GM18498 (cell line): Measurements from ENCODE around the gene LETM1.

Experiments
- ATAC-seq: cut with Tn5 transposase; IDR thresholded peaks from one replicate; pipeline ENCODE4 v1.9.1; 2021; ENCODE audit warnings: mild to moderate bottlenecking, moderate library complexity; ENCODE audit not compliant: unreplicated experiment

LETM1 gene

GRCh38 chr4:1856071-1856942, at the start of gene LETM1:
TSS of gene LETM1 (minus strand) at chr4:1856156. CDS start at chr4:1855950, 206 bp downstream.
- ATAC-seq, result peak; percentile 89

GRCh38 chr4:1904042-1904441, 48.1 kb upstream of the LETM1 start:
- ATAC-seq, result no peak

GRCh38 chr4:1903035-1903434, 47.1 kb upstream of the LETM1 start:
- no peak for ATAC-seq

- no peak for ATAC-seq
These were observed 46.3 kb upstream of the LETM1 start for GRCh38 chr4:1902243-1902642.

GRCh38 chr4:1901127-1901526, 45.2 kb upstream of the LETM1 start:
- ATAC-seq, result no peak

GRCh38 chr4:1900624-1901023, 44.7 kb upstream of the LETM1 start:
- no peak for ATAC-seq

GRCh38 chr4:1900087-1900433, 44.1 kb upstream of the LETM1 start:
- no peak for ATAC-seq

GRCh38 chr4:1899149-1900086, 43.5 kb upstream of the LETM1 start:
- ATAC-seq, result no peak

- no peak for ATAC-seq
These were observed 42.7 kb upstream of the LETM1 start for GRCh38 chr4:1898681-1899080.

- no peak for ATAC-seq
These were observed 42.1 kb upstream of the LETM1 start for GRCh38 chr4:1898007-1898406.

GRCh38 chr4:1896658-1896991, 40.7 kb upstream of the LETM1 start:
- ATAC-seq, result no peak

GRCh38 chr4:1895971-1896657, 40.2 kb upstream of the LETM1 start:
- no peak for ATAC-seq

- ATAC-seq, result no peak
These were observed 35.1 kb upstream of the LETM1 start for GRCh38 chr4:1890979-1891570.

GRCh38 chr4:1887052-1887451, 31.1 kb upstream of the LETM1 start:
- no peak for ATAC-seq

GRCh38 chr4:1885414-1885813, 29.5 kb upstream of the LETM1 start:
- no peak for ATAC-seq

GRCh38 chr4:1883583-1883982, 27.6 kb upstream of the LETM1 start:
- no peak for ATAC-seq

- no peak for ATAC-seq
These were observed 26.9 kb upstream of the LETM1 start for GRCh38 chr4:1882850-1883271.

- ATAC-seq, result no peak
These were observed 24.4 kb upstream of the LETM1 start for GRCh38 chr4:1880332-1880731.

- no peak for ATAC-seq
These were observed 23.5 kb upstream of the LETM1 start for GRCh38 chr4:1879485-1879884.

- ATAC-seq, result no peak
These were observed 18.2 kb upstream of the LETM1 start for GRCh38 chr4:1874201-1874600.

GRCh38 chr4:1873776-1874175, 17.8 kb upstream of the LETM1 start:
- no peak for ATAC-seq
